Measurements from ENCODE around the gene FAM13C. TPM values are rescaled to one million over a fixed set of nuclear protein-coding genes. Genes with fewer than 3 reads are reported as not detected.

FAM13C gene
- total and polyA plus RNA-seq, 2 of the 13 experiments (the other 11 are each of a cell fraction or from before 2014, with no cell fraction given): 0.07 to 0.26 TPM

- TF ChIP-seq ZSCAN5A (CRISPR knock-in tag; IDR thresholded peaks at IDR 0.05; ENCODE audit: borderline replicate concordance) (no peak), ZFP91 (CRISPR knock-in tag; IDR thresholded peaks at IDR 0.05; ENCODE audit: borderline replicate concordance) (no peak), ZNF740 (CRISPR knock-in tag; IDR thresholded peaks at IDR 0.05) (no peak), ZNF3 (CRISPR knock-in tag; IDR thresholded peaks at IDR 0.05) (no peak), ZNF225 (CRISPR knock-in tag; IDR thresholded peaks at IDR 0.05) (no peak)
These were observed 132.9 kb downstream of the FAM13C start (continued) for GRCh38 chr10:59229441-59229840.

GRCh38 chr10:59227136-59227673, 135.1 kb downstream of the FAM13C start:
- Histone ChIP-seq H3K79me2 (ENCODE audit: insufficient read depth, low read length) (peaks cover 100% of the 10 kb centered on the region), H3K9me3 (ENCODE audit: low read length) (no peaks in the 10 kb centered on the region), H2AFZ (ENCODE audit: low read length) (no peak overlapping the region), H3K36me3 (replicated peaks in 1 of 2; ENCODE audit: control insufficient read depth in 1 of 2, insufficient read depth in 2 of 2, low read length in 2 of 2) (peaks cover 0 to 2% of the 10 kb centered on the region in 2 experiments; a peak in 4 of 5 replicates), H3K4me3 (replicated peaks in 1 of 3; ENCODE audit: insufficient read depth in 1 of 3, low read depth in 2 of 3, low read length in 3 of 3) (no peak overlapping the region), H3K27me3 (ENCODE audit: control insufficient read depth in 1 of 2, insufficient read depth in 2 of 2, low read length in 2 of 2) (no peaks in the 10 kb centered on the region), H3K27ac (ENCODE audit: extremely low read length, insufficient read depth, low read length) (no peak overlapping the region), H4K20me1 (ENCODE audit: insufficient read depth, low read length) (peaks cover 68% of the 10 kb centered on the region), H3K4me2 (ENCODE audit: low read depth, low read length) (no peak overlapping the region), H3K4me1 (ENCODE audit: insufficient read depth, low read length) (peaks cover 33% of the 10 kb centered on the region), H3K9ac (ENCODE audit: insufficient read depth, low read depth, low read length) (no peak overlapping the region)
- intact Hi-C loops (cut with micrococcal nuclease; ENCODE audit: unreplicated experiment): loop anchor here (10.0 kb wide), 1 partner anchor 332 kb away; no protein-coding TSS in a partner anchor
- CTCF ChIA-PET (ENCODE audit: low intra/inter-chr PET ratio, low total read pairs): no interaction called here
- WGBS (ENCODE audit: low lambda C conversion rate): 89% methylated on average over 3 of the region's 3 CpGs
- in situ Hi-C loops (cut with HindIII; ENCODE audit: extremely low pct_ligation_motif_present, low pct_unique_long_range_greater_than_20kb): no loop called here
- DNase-seq (ENCODE audit: low spot score) (no peak), FAIRE-seq (no peak), ATAC-seq (peak; percentile 54)
- BruUV-seq (replicated peaks): no TSS peak
- POLR2A ChIA-PET: interaction anchor here (1.3 kb wide), 1 partner anchor 260 kb away, joined by 3 read pairs; no protein-coding TSS in a partner anchor
- TF ChIP-seq PPARG (CRISPR knock-in tag; conservative IDR thresholded peaks at IDR 0.05): no peak
- peak; percentile 33 for TF ChIP-seq AGO2 (optimal IDR thresholded peaks at IDR 0.05; ENCODE audit: low read depth, low read length)
- TF ChIP-seq CTCF (CRISPR knock-in tag; IDR thresholded peaks at IDR 0.05): 0 out of 2 replicates have a peak, but pooled peaks have one; percentile 20
- TF ChIP-seq ZMYM4 (CRISPR knock-in tag; IDR thresholded peaks at IDR 0.05): 0 out of 2 replicates have a peak, but pooled peaks have one; percentile 17
- TF ChIP-seq STAG1 (CRISPR knock-in tag; IDR thresholded peaks at IDR 0.05): peak; percentile 39
- TF ChIP-seq BRD4 (CRISPR knock-in tag; IDR thresholded peaks at IDR 0.05): no peak
- no peak for TF ChIP-seq HNRNPK (IDR thresholded peaks at IDR 0.05; ENCODE audit: low read depth, low read length, poor library complexity, severe bottlenecking)
- TF ChIP-seq ZMAT5 (CRISPR knock-in tag; IDR thresholded peaks at IDR 0.05; ENCODE audit: borderline replicate concordance, low read depth): no peak
- no peak for TF ChIP-seq GFI1 (CRISPR knock-in tag; IDR thresholded peaks at IDR 0.05; ENCODE audit: borderline replicate concordance)

Measured in HepG2 (cell line).